Stomach (tissue), 9 donors: Measurements from ENCODE around the gene LBX2. TPM values are rescaled to one million over a fixed set of nuclear protein-coding genes. Genes with fewer than 3 reads are reported as not detected.

Experiments used
- DNase-seq, 2 donors: peaks; one replicate each; pipeline versions ENCODE4 v3.0.0 to v3.0.0-alpha.2; 2013 to 2019
- H3K27ac ChIP-seq, 5 donors: fragments of 200-600 bp in 4 of 5; sonication (generic) in 4 of 5; one replicate each; pipeline ENCODE4 v1.5.1; 2013 to 2019; ENCODE audit warnings: mild to moderate bottlenecking in 1 of 5, moderate library complexity in 1 of 5
- H3K27me3 ChIP-seq, 3 donors: fragments of 200-600 bp; sonication (generic); one replicate each; pipeline ENCODE4 v1.5.1; 2017 to 2019; ENCODE audit warnings: mixed run types in 1 of 3
- H3K36me3 ChIP-seq, 4 donors: fragments of 200-600 bp; sonication (generic); 1 replicate in 3 of 4; 2 replicates in 1 of 4; pipeline ENCODE4 v1.5.1; 2016 to 2019
- H3K4me1 ChIP-seq, 4 donors: fragments of 200-600 bp; sonication (generic); one replicate each; pipeline ENCODE4 v1.5.1; 2016 to 2019
- H3K4me3 ChIP-seq, 4 donors: fragments of 200-600 bp; sonication (generic) in 3 of 4; one replicate each; pipeline ENCODE4 v1.5.1; 2016 to 2019; ENCODE audit warnings: mild to moderate bottlenecking in 1 of 4
- H3K9me3 ChIP-seq, 4 donors: fragments of 200-600 bp; sonication (generic); one replicate each; pipeline ENCODE4 v1.5.1; 2016 to 2019
- EP300 ChIP-seq: sonication (generic); formaldehyde crosslinking; IDR thresholded peaks from one replicate; pipeline ENCODE4 v1.6.1; 2017; ENCODE audit warnings: antibody characterized with exemption
- POLR2A ChIP-seq, 4 donors: fragments of 450-650 bp; IDR thresholded peaks; one replicate each; pipeline ENCODE4 v1.6.1; 2016; ENCODE audit warnings: antibody characterized with exemption in 4 of 4, control low read depth in 2 of 4, mild to moderate bottlenecking in 1 of 4, moderate library complexity in 1 of 4
- POLR2AphosphoS5 ChIP-seq, 3 donors: sonication (generic); formaldehyde crosslinking; IDR thresholded peaks; one replicate each; pipeline ENCODE4 v1.6.1; 2016; ENCODE audit warnings: antibody characterized with exemption in 3 of 3
- WGBS, 5 donors: extraction: QIAGEN DNeasy Blood & Tissue Kit in 3 of 5; methylation state at CpG; one replicate each; pipeline versions ENCODE4 v1.1.5 to v1.1.7; 2013 to 2018; 5-methylcytosine and 5-hydroxymethylcytosine counted together
- intact Hi-C: fragments of 100-400 bp; cut with DNase I; formaldehyde crosslinking; loops from one replicate; pipeline ENCODE4 v1.15.1; 2023; ENCODE audit warnings: low total_unique reads
- polyA plus RNA-seq, 3 donors: library from polyadenylated mRNA; stranded (reverse); fragments of 200-250 nt; gene quantifications; one replicate each; pipeline ENCODE4 v1.2.3, GENCODE V29; 2013
- total RNA-seq, 5 donors: library from RNA; depleted of rRNA; stranded (reverse); fragments of >200 nt; gene quantifications; one replicate each; pipeline versions ENCODE4 v1.1.0 to v1.2.3, GENCODE V29; 2014 to 2016
- TF ChIP-seq, protein P1 (sequence below), 7 experiments: fragments of 450-650 bp in 4 of 7; fragments of 200-600 bp in 3 of 7; sonication (generic) in 3 of 7; IDR thresholded peaks; one replicate each; pipeline ENCODE4 v1.5.1; 2016 to 2019; ENCODE audit warnings: antibody characterized with exemption in 7 of 7, control low read depth in 2 of 7, mild to moderate bottlenecking in 1 of 7
- donor health status: healthy with polysubstance abuse.
- donor health status: Bipolar disorder and iron deficiency.
- donor health status: healthy.

Gene LBX2
- total and polyA plus RNA-seq, 8 donors: 1.1 to 2.6 (median 1.2) TPM; not detected in 3

DNA sequence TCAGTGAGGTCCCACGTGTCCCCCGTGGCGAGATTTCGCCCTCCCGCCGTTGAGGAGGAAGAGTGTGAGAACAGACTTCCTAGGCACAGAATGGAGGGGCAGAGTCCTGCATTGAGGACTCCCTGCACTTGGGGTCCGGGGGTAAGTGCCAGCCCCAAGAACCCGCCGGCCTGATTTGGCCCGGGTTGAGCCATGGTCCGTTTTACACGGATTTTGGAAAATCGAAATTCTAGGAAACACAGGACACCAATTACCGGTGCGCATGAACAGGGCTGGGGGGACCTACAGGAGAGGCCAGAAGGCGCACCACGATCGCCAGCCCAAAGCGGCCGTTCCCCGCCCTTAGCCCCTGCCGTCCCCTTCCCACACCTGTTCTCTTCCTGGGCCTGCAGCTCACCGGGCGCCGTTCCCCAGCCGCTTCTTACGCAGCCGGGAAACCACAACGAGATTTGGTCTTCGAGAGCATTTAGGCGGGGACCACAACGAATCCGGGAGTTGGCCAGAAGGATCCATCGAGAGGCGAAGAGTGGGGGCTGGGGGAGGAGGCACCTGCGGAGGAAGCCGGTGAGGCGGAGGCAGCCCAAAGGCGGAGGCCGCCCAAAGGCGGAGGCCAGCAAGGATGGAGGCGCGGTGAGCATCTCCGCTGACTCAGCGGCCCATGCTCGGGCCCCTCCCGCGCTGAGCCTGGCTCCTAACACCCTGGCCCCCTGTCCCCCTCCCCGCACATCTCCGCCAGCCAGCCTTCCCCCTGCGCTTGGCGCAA, 14.4 kb upstream of the LBX2 start:
- H3K27me3 ChIP-seq: peaks cover 38 to 93% (median 82%) of the 10 kb centered on the region in 3 donors
- no peak overlapping the region for H3K27ac ChIP-seq
- peak in 1 of 3 donors; percentile 54 for TF ChIP-seq POLR2AphosphoS5 (IDR thresholded peaks at IDR 0.05)
- TF ChIP-seq, protein P1, sequence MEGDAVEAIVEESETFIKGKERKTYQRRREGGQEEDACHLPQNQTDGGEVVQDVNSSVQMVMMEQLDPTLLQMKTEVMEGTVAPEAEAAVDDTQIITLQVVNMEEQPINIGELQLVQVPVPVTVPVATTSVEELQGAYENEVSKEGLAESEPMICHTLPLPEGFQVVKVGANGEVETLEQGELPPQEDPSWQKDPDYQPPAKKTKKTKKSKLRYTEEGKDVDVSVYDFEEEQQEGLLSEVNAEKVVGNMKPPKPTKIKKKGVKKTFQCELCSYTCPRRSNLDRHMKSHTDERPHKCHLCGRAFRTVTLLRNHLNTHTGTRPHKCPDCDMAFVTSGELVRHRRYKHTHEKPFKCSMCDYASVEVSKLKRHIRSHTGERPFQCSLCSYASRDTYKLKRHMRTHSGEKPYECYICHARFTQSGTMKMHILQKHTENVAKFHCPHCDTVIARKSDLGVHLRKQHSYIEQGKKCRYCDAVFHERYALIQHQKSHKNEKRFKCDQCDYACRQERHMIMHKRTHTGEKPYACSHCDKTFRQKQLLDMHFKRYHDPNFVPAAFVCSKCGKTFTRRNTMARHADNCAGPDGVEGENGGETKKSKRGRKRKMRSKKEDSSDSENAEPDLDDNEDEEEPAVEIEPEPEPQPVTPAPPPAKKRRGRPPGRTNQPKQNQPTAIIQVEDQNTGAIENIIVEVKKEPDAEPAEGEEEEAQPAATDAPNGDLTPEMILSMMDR (IDR thresholded peaks at IDR 0.05): no peak
- H3K9me3 ChIP-seq: no peaks in the 10 kb centered on the region
- H3K4me3 ChIP-seq: peak overlapping the region in 2 of 4 donors; percentile 18 to 55
- intact Hi-C loops: no loop called here
- 4 to 10% (median 9%) methylated on average over 45 to 50 of the region's 52 CpGs for WGBS, 5 donors
- no peaks in the 10 kb centered on the region for H3K36me3 ChIP-seq
- peak in 1 of 2 donors; percentile 50 for DNase-seq
- H3K4me1 ChIP-seq: peaks cover 32 to 39% (median 35%) of the 10 kb centered on the region in 4 donors

DNA sequence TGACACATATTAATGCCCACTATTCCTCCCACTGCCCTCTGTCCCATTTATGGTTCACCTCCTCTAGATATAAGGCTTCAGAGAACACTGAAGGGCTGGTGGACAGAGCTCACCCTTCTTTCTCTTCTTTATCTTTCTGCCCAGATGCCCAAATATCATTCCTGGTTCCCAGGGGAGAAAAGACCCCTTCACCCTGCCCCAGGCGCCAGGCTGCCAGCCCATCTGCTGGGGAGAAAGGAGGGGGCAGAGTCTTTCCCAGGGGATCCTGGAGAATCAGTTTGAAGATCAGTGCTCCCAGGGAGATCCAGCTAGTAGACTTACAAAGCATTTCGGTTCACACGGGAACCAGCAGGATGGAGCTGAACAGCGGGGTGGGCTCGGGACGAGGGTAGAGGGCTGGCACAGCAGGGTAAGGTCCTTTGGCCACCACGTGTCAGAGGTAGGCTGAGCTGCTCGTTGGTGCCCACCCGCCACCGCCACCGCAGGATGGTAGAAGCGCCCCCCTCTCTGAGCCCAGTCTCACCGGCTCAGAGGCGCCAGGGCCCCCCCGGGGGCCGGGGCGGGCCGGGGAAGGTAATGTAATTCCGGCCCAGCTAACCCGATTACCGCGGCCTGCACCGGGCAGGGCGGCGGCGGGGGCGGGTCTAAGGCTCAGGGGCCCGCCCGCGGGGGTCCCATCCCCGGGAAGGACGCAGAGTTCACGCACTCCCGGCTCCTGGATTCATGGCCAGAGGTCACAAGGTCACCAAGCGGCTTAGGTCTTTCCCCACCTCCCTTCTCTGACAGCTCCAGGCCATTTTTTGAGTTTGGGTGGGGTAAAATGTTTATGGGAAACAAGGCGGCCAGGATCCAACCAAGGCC, 13.6 kb upstream of the LBX2 start:
- TF ChIP-seq POLR2AphosphoS5 (IDR thresholded peaks at IDR 0.05) (no peak), EP300 (no peak), POLR2A (IDR thresholded peaks at IDR 0.05) (no peak)
- TF ChIP-seq, protein P1 (IDR thresholded peaks at IDR 0.05): no peak
- intact Hi-C loops: no loop called here
- peaks cover 37 to 45% (median 42%) of the 10 kb centered on the region in 4 donors for H3K4me1 ChIP-seq
- peak in 1 of 2 donors; percentile 43 for DNase-seq
- no peak overlapping the region for H3K4me3 ChIP-seq
- no peaks in the 10 kb centered on the region for H3K36me3 ChIP-seq
- peaks cover 38 to 91% (median 73%) of the 10 kb centered on the region in 3 donors for H3K27me3 ChIP-seq
- 10 to 19% (median 12%) methylated on average over 14 to 36 of the region's 36 CpGs for WGBS, 5 donors
- no peaks in the 10 kb centered on the region for H3K9me3 ChIP-seq
- H3K27ac ChIP-seq: no peak overlapping the region

DNA sequence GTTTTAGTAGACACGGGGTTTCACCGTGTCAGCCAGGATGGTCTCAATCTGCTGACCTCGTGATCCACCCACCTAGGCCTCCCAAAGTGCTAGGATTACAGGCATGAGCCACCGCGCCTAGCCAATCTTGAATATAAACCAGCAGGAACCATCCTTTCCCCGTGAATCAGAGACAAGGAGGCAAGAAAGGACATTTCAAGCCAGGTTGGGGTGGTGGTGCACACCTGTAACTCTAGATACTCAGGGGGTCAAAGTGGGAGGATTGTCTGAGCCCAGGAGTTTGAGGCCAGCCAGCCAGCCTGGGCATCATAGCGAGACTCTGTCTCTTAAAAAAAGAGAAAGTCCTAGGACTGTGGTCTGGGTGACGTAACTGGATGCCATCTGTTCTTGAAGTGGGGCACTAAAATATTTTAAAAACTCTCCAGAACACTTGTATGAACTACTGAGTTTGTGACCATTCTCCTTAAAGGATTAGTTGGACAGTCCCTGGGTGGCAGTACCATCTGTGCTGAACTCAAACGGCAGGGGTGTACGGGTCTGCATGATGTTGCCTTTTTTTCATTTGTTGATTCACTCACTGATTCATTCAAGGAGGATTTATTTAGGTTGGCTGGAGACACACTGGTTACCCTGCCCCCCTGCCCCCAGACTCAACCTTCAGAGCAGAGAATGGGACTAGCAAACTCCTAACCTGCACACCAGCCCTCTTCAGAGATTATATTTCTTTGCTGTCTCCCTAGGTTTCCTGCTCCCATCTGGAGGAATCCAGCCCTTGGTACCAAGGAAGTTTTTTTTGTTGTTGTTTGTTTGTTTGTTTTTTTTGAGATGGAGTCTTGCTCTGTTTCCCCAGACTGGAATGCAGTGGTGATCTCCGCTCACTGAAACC, 11.9 kb upstream of the LBX2 start:
- H3K4me3 ChIP-seq: no peak overlapping the region
- no peaks in the 10 kb centered on the region for H3K9me3 ChIP-seq
- DNase-seq: no peak
- no peak for TF ChIP-seq POLR2A (IDR thresholded peaks at IDR 0.05)
- no peak for TF ChIP-seq POLR2AphosphoS5 (IDR thresholded peaks at IDR 0.05)
- no peak for TF ChIP-seq EP300
- TF ChIP-seq, protein P1 (IDR thresholded peaks at IDR 0.05): no peak
- intact Hi-C loops: no loop called here
- H3K4me1 ChIP-seq: peaks cover 43 to 52% (median 48%) of the 10 kb centered on the region in 4 donors
- peaks cover 38 to 75% (median 57%) of the 10 kb centered on the region in 3 donors for H3K27me3 ChIP-seq
- no peak overlapping the region for H3K27ac ChIP-seq
- WGBS, 5 donors: 30 to 47% (median 34%) methylated on average over 11 of the region's 11 CpGs
- peaks cover 0 to 1% (median 0%) of the 10 kb centered on the region in 4 donors for H3K36me3 ChIP-seq
